HG03159 (cell line): ENCODE measurements around the gene STAC3.
A peak's percentile ranks its signal among the peaks of the same experiment; 100 is the strongest.

ENCODE experiments used
- ATAC-seq: cut with Tn5 transposase; IDR thresholded peaks from one replicate; pipeline ENCODE4 v1.9.1; 2021; ENCODE audit warnings: mild to moderate bottlenecking, moderate library complexity; ENCODE audit not compliant: unreplicated experiment

The STAC3 gene

DNA sequence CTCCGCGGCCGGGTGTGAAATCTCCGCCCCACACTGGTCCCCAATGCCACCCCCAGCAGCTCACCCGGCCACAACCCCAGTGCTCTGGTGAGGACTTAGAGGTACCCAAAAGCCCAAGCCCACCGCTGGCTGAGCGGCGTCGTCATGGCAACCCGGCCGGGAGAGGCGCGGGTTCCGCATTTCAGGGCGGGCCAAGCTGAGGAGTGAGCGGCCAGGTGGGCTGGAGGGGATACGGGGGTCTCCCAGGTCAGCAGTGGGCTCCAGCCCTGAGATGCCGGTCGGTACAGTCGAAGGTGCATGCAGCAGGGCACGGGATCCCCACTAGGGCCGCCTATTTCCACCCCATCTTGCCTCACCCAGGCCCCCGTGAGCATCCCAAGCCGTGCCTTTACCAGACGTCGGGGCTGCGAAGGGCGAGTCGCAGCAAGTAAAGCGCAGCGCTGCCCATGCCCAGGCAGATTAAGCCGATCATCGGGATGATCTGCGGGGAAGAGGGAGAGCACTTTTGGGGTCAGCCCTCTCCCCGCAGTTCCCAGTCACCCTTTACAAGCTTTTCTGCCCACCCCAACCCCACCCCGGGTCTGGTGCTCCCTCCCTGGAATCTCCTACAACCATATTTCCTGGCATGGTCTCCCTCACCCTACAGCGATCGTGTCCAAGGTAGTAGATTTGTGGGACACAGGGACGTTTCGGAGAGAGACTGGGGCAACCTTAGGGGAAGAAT, 14.6 kb downstream of the STAC3 start:
- no peak for ATAC-seq

DNA sequence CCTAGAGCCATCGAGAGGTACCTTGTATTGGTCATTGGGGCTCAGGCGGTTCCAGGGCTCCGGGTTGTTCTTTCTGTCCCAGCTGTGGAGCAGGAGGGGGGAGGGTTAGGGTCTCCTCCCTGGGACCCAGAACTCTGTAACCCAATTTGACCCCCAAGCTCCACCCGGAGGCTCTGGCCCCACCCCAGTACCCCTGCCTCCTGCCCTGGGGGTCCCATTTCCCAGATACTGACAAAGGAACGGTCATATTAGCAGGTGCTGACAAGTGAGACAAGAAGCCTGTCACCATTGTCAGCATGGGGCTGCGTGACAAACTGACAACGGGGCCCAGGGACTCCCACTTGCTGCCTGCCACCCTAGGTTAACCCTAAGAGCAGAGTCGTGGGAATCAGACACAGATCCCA, 15.3 kb downstream of the STAC3 start:
- ATAC-seq, result no peak

DNA sequence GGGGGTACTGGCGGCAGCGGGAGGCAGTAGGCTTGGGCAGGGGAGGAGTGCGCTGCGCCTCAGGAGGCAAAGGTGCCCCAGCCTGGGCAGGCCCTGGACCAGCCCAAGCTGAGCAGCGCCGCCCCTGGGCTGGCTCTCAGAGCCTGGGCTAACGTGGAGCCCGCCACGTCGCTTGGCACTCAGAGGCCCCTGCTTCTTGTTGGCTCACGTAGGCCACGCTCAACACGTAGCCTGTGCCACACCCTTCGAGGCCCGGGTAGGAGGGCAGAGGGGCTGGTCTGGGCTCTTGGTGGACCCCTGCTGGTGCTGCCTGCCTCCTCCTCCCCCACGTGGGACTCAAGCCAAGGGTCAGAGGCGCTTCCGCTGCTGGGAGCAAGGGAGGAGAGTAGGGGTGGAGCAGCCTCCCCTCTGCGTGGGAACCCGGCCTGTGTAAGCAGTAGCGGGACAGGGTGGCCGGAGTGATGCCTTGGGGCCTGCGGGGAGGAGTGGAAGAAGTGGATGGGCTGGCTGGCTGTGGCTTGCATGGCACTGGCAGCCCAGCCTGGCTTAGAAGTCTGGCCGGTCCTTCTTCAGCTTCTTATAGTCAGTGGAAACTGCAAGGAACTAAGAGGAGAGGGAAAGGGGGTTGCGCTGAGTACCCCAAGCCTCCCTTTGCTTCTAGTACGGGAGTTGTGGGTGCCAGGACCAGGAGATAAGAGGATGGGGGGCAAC, 15.8 kb downstream of the STAC3 start:
- no peak for ATAC-seq

DNA sequence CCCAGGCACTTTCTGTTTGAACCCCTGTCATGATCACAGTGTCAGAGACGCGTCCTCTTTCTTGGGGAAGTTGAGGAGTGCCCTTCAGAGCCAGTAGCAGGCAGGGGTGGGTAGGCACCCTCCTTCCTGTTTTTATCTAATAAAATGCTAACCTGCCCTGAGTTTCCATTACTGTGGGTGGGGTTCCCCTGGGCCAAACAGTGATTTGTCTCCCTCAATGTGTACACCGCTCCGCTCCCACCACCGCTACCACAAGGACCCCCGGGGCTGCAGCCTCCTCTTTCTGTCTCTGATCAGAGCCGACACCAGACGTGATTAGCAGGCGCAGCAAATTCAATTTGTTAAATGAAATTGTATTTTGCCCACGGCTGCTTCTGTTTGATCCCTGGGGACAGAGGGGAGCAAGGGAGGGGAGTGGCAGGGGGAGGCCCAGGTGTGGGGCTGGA, 16.4 kb downstream of the STAC3 start:
- no peak for ATAC-seq

DNA sequence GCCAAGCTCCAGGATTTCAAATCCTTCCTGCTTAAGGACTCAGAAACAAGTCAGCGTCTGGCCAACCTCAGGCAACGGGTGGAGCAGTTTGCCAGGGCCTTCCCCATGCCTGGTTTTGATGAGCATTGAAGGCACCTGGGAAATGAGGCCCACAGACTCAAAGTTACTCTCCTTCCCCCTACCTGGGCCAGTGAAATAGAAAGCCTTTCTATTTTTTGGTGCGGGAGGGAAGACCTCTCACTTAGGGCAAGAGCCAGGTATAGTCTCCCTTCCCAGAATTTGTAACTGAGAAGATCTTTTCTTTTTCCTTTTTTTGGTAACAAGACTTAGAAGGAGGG, 16.8 kb downstream of the STAC3 start:
- ATAC-seq, result no peak

DNA sequence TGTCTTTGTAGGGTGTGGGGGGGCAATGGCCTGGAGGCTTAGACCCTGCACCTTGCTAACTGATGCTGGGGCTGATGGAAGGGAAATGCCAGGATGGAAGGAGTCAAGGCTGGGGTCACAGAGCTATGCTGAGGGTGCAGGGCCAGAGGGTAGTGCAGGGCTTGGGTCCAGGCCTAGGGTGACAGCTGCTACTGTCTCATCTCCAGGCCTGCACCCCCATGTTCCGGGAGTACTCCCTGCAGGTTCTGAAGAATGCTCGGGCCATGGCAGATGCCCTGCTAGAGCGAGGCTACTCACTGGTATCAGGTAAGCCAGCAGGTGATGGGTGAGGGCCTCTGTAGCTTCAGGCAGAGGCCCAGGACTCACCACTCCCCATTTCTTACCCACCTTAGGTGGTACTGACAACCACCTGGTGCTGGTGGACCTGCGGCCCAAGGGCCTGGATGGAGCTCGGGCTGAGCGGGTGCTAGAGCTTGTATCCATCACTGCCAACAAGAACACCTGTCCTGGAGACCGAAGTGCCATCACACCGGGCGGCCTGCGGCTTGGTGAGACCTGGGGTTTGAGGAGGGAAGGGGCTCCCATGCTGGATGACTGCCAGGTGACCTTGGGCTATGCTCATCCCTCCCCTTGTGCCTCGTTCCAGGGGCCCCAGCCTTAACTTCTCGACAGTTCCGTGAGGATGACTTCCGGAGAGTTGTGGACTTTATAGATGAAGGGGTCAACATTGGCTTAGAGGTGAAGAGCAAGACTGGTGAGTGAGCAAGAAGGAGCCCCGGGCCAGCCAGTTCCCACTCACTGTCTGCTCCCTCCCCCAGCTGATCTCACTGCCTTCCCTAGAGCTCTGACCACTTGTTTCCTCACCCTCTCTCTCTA, 17.4 kb downstream of the STAC3 start:
- ATAC-seq, result no peak

DNA sequence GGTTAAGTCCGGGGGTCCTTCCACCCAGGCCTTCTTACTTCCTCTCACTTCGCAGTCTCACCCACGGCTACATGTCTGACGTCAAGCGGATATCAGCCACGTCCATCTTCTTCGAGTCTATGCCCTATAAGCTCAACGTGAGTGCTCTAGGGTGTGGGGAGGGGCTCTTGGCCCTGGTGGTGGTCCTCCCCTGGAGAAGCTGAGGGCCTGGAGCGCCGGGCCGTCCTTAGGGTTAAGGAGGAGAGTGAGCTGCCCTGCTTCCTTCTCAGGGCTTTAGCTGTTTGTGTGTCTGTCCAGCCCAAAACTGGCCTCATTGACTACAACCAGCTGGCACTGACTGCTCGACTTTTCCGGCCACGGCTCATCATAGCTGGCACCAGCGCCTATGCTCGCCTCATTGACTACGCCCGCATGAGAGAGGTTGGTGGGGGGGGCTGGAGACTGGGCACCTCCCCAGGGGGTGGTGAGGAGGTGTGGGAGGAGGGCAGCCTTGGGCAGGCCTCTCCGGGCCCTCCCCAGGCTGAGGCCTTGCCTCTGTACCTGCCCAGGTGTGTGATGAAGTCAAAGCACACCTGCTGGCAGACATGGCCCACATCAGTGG, 18.7 kb downstream of the STAC3 start:
- no peak for ATAC-seq

DNA sequence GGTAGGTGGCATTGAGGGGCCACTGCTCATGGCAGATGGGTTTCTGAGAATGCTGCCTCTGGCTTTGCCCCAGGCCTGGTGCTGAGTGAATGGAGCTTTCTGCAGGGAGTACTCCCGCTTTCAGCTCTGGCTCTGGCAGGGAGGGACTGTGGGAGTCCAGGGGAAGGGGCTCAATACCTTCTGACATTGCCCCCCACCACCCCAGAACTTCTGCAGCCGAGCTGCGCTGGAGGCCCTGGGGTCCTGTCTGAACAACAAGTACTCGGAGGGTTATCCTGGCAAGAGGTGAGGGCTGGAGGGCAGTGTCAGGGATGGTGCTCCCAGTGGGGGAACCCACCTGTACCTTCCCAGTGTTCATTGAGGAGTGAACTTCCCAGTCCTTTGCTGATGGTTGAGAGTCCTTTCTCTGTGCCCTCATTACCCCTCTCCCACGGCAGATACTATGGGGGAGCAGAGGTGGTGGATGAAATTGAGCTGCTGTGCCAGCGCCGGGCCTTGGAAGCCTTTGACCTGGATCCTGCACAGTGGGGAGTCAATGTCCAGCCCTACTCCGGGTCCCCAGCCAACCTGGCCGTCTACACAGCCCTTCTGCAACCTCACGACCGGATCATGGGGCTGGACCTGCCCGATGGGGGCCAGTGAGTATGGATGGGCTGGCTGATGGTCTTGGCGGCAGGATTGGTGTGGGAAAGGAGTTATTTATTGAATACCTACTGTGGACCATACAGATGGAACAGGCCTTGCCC, 19.5 kb downstream of the STAC3 start:
- no peak for ATAC-seq

DNA sequence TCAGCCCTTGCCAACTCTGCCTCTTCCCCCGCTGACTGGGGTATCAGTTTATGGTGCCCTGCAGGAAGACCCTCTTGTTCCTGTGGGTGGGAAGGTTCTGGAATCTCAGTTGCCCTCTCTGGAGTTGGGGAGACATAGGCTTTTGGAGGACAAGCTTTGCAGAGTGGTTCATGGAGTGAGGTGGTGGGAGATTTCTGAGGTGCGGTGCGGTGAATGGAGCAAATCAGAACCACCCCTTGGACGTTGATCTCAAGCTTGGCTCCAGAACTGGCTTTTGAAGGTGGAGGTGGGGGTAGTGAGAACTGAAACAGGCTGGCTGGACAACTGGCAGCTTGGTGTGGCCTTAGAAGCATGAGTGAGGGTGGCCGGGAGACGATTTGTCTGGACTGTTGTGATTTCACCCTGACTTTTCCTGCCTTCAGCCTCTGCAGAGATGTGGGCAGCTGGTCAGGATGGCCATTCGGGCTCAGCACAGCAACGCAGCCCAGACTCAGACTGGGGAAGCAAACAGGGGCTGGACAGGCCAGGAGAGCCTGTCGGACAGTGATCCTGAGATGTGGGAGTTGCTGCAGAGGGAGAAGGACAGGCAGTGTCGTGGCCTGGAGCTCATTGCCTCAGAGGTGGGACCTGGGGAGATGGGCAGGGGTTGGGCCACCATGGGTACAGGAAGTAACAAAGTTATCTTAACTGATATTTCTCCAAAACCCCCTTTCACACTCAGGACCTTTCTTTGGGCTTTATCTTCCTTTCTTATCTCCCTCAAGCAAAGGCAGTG, 20.4 kb downstream of the STAC3 start:
- ATAC-seq, result no peak

DNA sequence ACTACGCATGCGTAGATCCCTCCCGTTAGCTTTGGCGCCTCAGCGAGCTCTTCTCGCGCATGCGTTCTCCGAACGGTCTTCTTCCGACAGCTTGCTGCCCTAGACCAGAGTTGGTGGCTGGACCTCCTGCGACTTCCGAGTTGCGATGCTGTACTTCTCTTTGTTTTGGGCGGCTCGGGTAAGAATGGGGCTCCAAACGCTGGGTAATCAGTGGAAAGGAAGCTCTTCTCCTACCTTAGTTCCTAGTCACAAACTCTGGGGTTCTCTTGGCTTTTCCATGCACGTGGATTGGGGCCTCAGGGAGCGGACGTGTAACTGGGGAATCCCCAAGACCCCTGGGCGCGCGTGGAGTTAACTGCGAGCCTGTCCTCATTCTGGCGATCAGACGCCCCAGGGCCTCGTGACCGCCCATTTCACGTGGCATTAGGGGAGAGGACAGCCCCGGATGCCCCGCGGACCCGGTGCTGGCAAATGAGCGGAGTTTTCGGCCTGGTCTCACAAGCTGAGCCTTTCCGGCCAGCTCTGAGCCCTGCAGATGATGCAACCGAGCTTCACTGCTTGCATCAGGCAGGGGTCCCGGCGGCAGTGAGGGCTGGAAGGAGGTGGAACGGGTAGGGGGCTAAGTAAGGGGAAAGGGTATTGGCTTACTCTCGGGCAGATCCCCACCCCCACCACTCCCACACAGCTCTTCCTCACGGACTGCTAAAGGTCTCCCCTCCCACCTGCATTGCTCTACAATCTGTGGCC, 21.2 kb downstream of the STAC3 start, which contains the start of gene SHMT2:
Gene SHMT2, plus strand, starts transcription at position 78 of the 747 bp plus-strand sequence. Its CDS starts 68 bp downstream, at position 146.
- ATAC-seq, result peak; percentile 64

DNA sequence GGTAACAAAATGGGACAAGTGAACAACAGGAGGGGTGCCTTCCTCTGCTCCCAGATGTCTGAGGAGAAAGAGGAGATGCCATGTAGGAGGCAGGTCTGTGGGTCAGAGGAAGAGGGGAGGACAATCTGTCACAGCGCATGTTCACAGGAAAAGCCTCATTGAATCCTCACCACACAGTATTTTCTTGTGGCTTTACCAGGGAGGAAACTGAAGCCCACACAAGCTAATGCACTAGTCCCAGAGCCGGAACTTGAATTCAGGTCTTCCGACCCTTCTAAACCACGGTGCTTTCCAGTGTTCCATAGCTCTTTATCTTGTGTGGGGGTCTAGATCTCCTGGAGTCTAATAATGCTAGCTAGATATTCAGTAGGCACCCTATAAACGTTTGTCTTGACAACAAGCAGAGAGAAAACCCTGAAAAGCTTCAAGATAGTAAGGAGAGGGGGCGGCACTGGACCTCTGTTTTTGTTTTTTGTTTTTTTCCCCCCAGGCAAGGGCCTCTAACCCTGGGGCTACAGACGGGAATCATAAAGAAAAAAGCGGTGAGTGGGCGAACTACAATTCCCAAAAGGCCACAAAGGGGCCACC, 21.8 kb downstream of the STAC3 start:
- no peak for ATAC-seq

DNA sequence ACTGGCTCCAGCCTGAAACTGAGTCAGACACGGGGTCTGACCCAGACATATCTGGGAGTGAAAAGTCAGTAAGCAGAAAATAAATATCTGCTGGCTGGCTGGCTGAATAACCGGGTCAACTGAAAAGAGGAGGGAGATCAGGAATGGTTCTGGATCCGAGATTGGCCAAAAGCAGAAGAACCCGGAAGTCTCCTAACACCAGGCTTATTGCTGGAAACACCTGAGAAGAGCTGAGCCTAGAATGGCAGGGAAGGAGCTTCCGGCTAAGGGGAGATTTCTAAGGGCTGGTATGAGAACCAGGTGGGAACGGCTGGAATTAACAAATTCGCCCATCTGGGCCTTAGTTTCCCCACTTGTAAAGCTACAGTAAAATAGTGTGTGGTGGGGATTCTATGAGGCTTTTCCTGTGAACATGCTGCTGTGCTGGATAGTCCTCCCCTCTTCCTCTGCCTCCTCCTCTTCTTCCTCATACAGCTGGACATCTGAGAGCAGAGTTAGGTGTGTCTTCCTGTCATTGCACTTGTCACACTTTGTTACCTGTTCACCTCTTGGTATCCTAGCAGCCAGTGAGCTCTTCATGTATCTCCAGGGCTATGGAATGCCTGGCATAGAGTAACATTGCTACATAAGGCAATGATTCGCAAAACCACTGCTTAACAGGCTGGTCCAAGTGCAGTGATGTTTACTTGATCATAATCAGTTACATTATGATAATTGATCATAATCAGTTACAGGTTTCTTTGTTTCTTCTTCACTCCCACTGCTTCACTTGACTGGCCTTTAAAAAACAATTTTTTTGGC, 23.5 kb downstream of the STAC3 start:
- ATAC-seq, result no peak

DNA sequence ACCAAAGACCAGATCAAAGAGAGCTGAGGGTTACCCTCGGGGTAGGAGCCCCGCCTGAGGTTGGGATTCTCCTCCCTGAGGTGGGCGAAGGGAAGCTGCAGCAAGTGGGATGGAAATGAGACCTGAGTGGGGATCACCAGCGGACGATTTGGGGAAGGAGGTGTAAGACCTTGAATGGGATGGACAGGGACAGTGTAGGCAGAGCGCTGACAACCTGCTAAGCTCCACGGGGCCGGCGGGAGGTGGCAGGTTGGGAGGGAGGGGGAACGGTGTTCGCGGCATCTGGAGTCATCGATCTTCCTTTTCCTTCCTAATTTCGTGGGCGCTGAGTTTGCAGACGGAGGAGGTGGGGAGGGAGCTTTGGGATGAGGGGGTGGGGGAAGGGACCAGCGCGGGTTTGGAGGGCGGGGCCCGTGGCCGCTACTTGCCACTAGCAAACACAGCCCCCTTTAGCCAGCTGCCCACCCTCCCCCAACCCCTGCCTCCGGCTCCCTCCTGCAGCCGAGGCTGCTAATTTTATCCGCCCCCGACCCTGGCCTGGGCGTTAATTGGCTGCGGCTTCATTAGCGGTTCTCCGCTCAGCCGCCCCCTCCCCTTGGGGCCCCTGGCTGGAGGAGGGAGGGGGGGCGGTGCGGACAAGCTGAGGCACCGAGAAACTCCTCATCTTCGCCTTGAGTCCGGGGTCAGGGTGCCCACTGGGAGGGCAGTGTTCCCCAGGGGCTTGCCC, 24.2 kb downstream of the STAC3 start:
- no peak for ATAC-seq

DNA sequence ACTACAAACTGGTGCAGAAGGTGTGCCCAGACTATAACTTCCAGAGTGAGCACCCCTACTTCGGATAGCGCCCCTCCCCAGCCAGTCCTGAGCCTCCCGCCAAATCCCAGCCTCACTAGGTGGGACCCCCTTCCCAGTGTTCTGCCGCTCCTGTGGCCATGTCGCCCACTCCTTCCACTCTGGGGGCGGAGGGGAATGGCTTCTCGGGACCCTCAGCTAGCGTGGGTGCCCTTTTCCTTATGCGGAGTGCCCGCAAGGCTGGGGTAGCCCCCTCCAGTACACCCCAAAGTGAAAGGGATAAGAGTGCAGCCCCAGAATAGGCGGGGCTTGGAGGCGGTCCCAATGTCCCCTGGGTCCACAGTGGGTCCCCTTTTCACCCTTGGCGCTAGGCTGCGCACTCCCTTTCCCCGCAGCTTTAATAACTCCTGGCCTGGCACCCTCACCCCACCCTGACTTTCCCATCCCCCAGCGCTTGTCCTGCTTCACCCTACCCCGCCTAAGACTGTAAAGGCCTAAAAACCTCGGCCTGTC, 25.2 kb downstream of the STAC3 start:
- ATAC-seq, result no peak

DNA sequence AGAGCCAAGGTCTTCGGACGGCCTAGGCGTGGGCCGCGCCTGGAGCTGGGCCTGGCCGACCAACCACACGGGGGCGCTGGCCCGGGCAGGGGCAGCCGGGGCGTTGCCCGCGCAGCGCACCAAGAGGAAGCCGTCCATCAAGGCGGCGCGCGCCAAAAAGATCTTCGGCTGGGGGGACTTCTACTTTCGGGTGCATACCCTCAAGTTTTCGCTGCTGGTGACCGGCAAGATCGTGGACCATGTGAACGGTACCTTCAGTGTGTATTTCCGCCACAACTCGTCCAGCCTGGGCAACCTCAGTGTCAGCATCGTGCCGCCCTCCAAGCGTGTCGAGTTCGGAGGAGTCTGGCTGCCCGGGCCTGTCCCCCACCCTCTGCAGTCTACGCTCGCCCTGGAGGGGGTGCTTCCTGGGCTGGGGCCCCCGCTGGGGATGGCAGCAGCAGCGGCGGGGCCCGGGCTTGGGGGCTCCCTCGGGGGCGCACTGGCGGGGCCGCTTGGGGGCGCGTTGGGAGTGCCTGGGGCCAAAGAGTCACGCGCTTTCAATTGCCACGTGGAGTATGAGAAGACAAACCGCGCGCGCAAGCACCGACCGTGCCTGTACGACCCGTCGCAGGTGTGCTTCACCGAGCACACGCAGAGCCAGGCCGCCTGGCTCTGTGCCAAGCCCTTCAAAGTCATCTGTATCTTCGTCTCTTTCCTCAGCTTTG, 25.9 kb downstream of the STAC3 start:
- ATAC-seq, result no peak

DNA sequence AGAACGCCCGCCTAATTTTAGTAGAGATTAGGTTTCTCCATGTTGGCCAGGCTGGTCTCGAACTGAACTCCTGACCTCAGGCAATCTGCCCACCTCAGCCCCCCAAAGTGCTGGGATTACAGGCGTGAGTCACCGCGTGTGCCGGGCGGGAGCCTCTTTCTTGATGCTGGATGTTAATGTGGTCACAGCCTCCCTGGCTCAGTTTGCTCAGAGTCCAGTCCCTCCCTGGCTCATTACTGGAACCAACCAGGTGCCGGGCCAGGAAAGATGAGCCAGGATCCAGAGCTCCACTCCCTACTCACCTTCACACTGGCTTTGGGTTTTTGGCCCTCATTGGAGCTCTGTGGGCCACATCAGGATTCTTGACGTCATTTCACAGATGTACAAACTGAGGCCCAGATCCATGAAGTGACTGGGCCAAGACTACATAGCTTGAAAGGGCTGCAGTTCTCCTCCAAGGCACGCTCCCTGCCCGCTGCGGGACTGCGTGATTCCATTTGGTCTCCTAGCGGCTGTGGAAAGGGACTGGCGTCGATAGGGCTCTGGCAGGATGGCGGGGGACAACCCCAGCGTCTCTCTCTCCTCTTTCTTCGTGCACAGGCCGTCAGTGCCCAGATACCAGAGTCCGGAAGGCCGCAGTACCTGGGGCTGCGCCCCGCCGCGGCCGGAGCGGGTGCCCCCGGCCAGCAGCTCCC, 26.6 kb downstream of the STAC3 start:
- ATAC-seq, result no peak
